ENCODE results near the gene TLE3.

The TLE3 gene

DNA sequence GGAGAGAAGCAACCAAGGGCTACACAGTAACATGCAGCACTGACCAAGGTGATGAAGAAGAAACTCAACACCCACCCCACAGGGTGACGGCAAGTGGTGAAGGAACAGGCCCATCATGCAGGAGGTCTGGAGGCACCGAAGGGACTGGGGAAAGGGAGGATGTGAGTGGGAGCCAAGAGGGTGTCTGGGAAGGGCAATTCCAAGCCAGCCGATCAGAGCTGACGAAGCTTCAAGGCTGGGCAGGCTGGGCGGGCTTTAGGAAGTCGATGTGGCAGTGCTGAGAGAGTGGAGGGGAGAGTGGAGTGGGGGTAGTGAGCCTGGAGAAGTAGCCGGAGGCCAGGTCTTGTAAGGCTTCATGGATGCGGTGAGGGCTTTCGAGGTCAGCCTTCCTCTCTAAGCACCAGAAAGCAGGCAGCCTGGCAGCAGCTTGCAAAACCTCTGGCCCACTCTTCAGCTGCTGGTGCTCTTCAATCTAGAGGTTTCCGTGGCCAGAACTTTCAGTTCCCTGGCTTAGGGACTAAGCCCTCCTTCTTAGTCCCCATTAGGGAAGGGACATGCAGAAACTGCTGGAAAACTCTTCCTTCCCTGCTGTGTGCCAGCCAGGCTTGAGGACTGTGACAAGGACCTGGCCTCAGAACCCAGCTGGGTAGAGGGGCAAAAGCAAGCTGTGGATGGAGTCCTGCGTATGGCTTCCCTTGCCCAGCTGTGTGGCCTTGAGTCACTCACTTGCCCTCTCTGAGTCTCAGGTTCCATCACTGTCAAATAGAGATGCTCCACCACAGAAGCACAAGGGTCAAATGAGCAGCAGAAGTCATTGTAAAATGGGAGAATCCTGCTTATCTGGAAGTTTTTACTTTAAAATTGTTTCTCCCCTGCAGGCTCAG is 72.1 kb downstream of the TLE3 start:
- DNase-seq: no peak

DNA sequence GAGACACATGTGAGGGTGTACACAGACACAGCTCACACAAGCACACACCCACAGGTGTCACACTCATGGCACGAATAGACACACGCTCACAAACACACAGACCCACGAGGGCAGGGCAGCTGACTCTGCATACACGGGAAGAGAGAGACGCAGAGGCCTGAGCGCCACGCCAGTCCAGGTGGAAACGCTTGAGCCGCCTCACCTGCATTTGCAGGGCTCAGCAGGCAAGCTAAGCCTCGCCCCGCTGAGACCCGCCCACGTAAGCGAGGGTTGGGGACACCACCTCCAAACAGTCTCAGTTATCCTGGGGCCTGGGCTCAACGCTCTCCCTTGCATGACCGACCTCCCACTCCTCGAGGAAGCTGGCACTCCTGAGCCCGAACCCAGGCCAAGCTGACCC is 73.2 kb downstream of the TLE3 start:
- no peak for DNase-seq

DNA sequence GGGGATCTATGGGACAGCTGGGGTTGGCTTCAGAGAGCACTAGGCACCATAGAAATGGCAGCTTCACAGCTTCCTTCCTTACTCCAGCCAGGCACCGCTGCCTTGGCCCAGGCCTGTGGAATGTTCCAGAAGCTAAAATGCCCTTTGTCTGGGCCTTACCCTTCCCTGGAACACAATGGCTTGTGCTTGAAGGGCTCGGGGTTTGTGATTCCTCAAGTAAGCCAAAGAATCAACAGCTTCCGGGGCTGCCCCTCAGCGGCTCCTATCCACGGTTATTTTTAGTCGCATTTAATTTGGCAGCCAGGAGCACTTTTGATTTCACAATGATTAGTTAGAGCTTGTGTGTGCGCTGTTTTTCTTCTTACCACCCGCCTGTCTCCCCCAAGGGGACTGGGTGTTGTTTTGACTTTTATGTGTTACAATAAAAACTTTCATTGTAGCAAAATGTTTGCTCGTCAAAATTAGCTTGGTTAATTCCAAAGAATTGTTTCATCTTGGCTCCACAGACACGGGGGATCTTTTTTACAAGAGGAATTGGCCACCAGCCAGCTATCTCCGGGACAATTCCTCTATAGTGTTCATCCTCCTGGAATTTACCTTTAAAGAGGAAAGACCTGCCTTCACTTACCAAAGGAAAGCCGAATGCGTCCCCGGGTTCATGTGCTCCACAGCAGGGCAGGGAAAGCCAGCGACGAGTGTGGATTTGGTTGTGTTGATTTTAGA is 73.8 kb downstream of the TLE3 start:
- DNase-seq: no peak

DNA sequence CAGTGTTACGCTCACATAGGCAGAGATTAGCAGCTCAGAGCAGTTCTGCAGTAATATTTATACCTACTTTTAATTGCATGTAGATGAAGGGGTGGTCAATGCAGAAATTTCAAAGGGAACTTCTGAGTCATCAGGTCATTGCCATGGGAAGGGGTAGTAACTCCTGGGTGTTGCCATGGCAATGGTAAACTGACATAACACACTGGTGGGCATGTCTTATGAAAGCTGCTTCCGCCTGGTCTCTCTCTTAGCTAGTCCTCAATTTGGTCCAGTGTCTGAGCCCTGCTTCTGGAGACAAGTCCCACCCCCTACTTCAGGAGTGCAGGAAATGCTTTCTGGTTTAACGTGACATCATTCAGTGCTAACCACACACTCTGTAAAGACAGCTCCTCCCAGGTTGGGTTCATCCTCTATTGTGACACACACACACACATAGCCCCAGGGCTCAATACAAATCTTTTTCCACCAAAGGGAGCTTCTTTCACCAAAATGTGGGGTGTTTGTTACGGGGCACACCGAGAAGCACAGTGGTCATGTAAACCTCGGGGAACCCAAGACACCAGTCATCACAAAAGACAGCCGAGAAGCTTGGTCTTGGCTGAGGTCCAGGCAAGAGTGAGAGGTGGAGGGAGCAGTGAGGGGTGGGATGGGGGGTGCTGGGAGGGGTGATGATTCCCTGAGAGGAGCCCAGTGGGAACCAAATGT is 74.5 kb downstream of the TLE3 start:
- no peak for DNase-seq

DNA sequence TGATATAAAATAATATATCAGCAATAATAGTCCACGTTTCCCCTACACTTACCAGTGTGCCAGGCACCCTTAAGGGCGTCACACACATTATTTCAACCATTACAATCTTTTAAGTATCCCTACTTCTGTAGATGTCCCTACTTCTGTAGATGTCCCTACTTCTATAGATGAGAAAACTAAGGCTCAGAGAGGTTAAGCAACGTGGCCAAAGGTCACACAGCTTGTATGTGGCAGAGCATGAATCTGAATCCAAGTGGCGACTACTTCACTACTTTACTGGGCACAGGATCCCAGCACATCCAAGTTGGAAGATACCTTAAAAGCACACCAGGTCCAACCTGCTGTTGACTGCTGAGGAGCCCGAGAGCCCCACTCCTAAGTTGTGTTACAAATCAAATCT is 77.5 kb downstream of the TLE3 start:
- DNase-seq: no peak

DNA sequence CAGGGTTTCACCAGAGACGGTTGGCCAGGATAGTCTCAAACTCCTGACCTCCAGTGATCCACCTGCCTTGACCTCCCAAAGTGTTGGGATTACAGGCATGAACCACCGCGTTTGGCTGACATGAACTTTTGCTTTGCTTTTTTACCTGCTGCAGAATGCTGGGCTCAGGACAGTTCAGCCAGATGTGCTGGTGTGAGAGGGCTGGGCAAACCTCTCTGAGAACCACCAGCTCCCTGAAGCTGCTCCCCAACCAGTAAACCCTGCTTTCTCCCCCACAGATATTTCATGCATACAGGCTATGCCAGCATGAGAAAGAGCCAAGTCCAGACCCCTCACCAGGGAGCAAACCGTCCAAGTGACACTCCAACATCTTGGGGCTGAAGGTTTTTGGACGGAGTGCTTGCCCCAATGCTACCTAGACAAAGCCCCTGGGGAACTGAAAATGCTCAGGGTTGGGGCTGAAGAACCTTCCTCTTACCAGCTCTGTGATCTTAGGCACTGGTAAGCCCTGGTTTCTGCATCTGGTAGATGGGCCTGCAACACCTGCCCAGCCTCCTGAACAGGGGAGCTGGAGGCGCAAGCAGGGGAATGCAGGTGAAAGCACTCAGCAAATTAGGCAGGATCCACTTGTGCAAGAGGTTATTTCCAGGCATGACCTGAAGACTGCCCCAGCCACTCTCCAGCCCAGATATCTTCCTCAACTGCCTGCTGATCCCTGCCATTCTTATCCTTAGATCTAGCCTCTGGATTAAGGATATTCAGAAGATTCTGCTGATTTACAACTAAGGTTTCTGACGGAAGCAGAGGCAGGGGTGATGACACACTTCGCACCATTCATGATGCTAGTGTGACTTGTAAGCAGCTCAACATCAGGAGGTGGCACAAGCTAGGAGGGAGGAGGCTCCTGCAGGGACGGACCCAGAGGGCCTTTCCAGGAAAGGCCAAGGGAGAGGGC is 78.8 kb downstream of the TLE3 start:
- DNase-seq: no peak

DNA sequence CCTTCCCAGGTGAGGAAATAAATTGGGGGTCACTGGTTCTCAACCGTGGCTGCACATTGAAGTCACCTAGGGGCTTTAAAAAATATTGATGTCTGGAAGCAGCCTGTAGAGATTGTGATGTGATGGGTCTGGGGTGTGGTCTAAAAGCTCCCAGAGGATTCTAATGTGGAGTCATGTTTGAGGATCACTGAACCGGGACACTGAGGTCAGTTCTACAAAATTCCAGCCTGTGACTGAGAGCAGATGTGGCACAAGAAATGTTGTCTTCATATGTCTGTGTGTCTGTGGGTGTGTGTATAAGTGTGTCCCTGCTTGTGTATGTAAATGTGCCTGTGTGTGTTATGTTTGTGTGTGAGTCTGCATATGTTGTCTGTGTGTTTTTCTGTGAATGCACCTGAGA is 79.9 kb downstream of the TLE3 start:
- DNase-seq: no peak

DNA sequence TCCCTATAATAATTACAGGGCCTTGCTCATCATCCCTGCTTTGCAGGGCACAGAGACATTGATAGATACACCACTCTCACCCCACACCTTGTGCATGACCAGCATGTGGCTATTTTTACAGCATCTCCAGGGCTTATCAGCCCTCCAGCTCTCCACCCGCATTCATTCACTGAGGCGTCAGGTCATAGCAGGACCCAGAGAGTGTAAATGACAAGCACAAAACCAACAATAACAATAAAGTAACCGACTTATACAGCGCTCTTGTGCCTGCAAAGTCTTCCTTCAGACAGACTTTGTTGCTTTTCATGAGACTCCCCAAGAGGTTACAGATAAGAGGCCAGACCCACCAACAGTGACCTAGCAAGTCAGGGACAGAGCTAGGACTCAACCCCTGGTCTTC is 80.7 kb downstream of the TLE3 start:
- no peak for DNase-seq

DNA sequence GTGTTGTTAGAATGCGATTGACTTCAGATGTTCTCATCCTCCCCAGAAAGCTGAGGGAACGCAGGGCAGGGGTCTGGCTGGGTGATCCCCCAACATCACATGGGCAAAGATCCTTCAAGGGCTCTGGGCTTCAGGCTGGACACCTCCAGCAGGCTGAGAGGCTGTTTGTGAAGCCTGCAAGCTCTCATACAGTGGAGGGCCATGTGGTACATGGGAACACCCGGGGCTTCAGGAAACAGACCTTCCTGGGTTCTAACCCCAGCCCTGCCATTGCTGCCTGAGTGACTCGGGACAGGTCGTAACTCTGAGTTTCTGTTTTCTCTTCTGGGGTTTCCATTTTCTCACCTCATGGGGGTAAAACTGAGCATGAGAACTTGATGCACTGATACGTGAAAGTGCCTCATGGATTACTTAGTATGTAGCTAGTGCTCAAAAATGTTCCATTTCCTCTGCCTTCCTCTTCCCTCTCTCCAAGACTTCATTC is 81.2 kb downstream of the TLE3 start:
- no peak for DNase-seq

DNA sequence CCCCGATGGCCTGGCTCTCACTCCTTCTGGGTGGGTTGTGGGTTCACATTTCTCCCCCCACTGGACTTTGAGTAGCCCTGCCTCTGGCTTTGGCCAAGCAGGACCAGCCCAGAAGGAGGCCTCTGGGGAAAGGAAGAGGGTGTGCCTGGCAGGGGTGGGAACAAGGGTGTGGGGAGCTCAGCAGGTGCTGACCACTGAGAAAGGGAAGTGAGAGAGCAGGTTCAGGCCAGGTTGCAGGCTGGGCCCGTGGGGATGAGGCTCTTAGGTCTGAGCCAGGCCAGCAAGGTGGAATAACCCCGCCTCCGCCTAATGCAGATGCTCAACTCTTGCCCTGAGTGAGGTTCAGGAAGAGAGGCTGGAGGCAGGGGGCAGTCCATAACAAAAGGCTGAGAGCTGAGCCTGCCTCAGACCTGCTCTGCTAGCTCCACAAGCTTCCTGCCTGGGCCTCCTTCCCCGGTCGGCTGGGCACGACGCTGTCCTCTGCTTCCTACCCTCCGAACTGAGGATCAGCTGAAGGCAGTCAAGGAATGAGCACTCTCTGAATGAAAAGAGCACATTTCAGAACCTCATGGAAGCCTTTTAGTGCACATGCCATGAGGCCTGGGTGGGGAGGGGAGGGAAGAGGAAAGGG is 82.7 kb downstream of the TLE3 start:
- no peak for DNase-seq

DNA sequence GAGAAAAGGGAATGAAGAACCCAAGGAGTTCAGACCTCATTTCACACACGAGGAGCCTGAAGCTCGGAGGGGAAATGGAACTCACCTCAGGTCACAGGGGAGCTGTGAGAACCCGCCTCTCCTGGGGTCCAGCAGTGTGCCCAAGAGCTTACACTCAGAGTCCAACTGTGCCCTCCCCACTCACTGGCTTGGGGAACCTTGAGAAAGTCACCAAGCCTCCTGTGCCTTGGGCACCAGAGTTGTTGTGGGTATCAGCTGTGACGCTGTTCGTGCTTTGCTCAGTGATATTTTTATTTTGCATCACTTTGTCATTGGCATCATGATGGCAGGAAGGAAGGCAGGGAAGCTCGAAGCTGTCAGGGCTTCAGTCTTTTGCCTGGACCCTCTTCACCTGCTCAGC is 83.4 kb downstream of the TLE3 start:
- DNase-seq: no peak

DNA sequence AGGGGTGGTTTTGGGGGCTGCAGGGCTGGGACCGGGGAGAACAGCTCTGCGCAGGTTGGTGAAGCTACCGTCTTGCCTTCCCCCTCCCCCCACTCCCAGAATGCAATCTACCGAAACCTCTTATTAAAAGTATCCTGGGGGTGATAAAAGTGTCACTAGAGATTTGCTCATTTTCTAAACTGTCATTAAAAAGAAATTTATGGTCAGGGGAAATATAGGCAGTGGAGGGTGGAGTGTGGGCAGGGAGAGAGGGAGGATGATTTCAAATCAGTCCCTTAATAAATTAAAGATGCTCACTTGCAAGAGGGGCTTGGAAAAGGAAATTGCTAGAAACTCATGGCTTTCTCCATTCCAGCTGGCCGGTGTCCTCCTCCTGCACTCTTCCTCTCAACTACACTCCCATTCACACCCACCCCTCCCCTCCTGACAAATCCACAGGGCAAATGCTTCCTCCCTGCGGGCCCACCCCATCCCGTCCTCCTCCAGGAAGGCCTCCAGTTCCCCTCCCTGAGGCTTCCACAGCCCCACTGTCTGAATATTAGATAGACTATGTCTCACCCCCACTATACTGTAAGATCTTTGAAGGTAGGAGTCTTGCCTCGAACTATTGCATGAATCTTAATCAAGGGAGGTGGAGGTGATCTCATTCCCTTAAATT is 83.9 kb downstream of the TLE3 start:
- no peak for DNase-seq

DNA sequence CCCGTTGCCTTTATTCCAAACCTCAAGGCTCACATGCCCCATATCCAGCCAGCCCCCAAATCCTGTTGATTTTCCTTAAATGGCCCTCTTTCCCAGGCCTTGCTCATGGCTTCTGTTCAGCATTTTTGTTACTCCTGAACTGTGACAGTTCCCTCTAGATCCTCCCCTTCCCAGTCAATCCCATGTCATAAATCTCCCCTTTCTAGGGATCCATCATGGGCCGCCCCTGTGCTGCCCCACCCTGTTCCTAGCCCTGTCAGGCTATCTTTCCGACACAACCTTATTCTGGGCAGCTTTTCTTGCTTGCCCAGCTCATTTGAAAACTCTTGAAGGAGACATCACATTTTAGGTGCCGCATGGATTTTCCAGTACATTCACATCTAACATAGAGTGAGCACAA is 84.8 kb downstream of the TLE3 start:
- DNase-seq: no peak

DNA sequence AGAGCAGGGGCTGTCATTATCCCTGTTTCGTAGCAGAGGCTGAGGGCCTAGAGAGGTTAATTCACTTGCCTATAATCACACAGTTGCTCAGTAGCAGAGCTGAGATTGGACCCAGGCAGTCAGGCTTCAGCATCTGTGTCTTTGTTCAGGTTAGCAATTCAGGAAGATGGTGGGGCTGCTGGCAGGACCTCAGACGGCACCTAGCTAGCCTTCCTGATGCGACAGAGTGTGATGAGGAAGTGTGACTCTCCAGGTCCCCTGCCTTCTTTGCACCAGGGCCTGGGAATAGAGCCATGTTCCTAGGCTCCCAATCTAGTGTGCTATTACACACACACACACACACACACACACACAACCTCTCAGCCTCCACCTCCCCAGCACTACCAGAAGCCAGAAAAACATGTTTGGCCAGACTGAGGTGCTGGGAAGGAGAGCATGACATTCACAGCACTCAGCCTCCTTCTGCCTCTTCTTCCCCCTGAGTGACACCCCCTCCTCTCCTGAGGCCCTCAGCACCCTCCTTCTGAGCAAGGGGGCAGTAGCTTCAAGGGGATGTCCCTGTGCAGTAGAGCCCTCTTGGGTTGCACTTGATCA is 88.9 kb downstream of the TLE3 start:
- no peak for DNase-seq

DNA sequence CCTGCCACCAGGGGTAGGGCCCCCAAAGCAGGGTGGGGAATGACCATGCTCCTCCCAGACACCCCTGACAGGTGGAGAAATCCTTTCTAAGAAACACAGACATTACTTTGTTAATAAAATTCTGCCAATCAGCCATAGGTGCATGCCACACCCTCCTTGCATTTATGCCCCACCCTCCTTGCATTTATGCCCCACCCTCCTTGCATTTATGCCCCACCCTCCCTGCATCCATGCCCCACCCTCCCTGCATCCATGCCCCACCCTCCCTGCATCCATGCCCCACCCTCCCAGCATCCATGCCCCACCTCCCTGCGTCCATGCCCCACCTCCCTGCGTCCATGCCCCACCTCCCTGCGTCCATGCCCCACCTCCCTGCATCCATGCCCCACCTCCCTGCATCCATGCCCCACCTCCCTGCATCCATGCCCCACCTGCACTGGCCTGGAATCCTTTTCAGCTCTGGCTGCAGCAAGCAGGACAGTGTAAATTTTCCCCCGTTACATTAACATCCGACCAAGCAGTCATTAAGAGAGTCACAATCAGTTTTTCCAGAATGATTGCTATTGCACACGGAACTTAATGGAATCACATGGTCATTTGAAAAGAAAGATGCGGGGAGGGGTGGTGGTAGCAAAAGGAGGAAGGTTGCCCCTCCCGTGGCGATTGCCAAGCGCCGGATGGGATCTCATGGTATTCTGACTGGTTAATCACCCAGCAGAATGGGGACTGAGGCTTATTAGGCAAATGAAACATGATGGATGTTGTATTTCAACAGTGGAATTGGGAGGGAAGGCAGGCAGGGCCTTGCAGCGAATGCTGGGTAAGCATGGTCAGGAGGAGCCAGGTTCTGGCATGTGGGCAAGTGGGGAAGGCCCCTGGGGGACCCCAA is 91.2 kb downstream of the TLE3 start:
- DNase-seq: no peak

DNA sequence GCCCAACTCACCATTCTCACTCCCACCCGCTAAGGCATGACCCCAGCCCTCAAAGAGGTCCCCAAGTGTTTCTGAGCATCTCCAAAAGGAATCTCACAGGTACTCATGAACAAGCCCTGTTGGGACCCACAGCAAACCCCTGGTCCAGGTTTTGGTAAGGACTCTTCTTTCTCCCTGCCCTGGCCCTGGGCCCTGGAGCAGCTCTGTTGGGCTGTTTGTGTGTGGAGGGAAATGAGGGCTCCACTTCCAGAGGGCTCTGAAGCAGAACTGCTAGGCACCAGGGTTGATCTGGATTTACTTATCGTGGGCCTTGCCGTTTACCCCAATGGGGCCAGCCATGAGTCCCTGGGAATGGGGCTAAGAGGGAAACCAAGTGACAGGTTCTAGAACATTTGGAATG is 92.9 kb downstream of the TLE3 start:
- no peak for DNase-seq

DNA sequence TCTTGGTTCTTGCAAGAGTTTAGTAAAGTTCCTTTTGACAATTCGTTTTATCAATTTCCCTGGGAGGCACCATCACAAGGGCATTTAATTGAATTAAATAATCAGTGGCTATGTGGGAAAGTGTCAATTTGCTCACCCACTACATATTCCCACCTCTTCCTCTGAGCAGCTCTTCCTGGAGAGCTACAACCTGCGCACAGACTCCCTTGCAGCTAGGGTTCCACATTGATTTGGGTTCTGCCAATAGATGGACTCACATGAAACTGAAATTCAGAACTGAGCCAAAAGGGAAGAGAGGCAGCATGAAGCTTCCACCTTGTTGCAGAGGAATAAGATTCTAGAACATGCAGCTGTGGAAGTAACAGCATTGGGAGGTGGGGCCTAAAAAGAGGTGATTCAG is 94.8 kb downstream of the TLE3 start:
- DNase-seq: no peak

DNA sequence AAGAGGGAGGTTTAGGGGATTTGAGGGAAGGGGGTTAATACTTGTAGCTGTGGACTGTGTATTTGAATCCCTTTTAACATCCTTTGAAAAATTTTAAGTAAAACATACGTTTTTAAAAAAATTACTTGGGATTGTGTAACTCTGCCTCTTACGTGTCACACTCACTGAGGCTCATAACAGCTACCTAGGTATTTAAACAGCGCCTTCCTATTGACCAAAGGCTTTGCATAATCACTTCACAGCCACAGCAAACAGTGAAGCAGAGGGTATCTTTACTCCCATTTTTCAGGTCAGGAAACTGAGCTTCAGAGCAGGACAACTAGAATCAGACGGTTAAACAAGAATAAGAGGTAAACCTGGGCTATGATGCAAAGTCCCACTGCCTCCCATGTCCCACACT is 95.9 kb downstream of the TLE3 start:
- no peak for DNase-seq

DNA sequence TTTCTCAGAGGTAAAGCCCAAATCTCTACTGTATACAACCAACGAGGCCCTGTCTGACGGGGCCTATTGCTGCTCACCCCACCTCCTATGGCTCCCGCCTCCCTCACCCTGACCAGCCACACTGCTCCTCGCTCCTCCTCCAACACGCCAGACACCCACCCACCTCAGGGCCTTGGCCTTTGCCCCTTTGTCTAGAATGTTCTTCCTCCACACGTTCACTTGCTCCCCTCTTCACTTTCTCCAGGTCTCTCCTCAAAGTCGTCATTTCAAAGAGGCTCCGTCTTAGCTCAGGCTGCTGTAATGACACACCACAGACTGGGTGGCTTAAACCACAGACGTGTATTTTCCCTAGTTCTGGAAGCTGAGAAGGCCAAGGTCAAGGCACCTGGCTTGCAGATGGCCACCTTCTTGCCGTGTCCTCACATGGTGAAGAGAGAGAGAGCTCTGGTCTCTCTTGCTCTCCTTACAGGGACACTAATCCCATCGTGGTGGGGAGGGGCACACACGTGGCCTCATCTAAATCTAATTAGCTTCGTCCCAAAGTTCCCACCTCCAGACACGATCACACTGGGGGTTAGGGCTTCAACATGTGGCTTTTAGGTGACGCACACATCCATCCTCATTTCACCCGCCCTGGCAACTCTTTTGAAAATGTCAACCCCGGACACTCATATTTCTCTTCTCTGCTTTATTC is 98.2 kb downstream of the TLE3 start:
- no peak for DNase-seq
